ENCODE data around the gene IVD.

GRCh38 chr15:40427188-40427587 is 21.6 kb downstream of the IVD start:
- TF ChIP-seq CTCF (conservative IDR thresholded peaks at IDR 0.05) (no peak), ZFX (IDR thresholded peaks at IDR 0.05) (no peak)
